GM20000 (cell line): ENCODE measurements around the gene NDUFB2.
"Not testable (repeated sequence)": the region's sequence is repeated elsewhere in the genome, so short reads cannot be mapped to it uniquely, and the experiment has no call there.

Experiments used
- DNase-seq: peaks from one replicate; pipeline ENCODE4 v3.0.0; 2012; ENCODE audit warnings: low spot score
- TF ChIP-seq, protein P1 (sequence below): IDR thresholded peaks from 2 replicates; pipeline ENCODE4 v1.5.1; 2012; ENCODE audit warnings: mild to moderate bottlenecking, control low read depth; ENCODE audit errors: extremely low read depth, missing control alignments

The NDUFB2 gene

DNA sequence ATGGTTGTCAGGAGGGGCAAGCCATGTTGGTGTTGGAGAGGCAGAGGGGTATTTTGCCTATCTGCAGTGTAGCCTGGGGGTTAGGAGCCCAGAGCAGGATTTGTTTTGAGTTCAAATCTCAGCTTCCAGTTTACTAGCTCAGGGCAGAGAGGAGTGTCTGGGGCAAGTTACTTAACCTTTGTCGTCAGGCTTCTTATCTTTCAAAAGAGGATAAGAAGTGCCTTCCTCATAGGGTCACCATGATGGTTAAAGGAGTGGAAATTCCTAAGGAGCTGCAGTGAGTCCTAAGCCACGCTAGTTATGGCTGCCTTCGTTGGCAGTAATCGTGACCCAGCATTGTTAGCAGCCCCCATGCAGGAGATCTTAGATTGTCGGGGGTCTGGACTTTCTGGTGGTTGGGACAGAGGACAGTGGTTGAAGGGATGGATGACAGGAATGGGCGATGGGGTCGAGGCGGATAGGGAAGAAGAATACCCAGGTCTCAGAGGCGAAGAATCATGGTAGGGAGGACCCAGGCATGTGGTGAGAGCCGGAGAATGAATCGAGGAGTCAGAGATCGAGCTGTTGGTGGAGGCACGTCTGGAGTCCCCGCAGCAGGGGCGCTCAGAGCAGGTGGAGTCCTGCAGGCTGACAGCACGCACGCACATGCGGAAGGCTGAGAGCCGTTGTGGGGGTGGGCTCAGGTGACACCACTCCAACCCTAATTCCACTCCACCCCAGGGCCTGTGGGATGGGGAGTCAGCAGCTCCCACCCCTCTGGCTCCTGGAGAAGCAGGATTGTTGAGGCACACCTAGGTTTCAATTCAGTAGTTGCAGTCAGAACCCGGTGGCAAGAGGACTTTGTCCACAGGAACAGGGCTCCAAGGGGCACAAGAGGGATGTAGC is 12.2 kb upstream of the NDUFB2 start:
- TF ChIP-seq, protein P1, sequence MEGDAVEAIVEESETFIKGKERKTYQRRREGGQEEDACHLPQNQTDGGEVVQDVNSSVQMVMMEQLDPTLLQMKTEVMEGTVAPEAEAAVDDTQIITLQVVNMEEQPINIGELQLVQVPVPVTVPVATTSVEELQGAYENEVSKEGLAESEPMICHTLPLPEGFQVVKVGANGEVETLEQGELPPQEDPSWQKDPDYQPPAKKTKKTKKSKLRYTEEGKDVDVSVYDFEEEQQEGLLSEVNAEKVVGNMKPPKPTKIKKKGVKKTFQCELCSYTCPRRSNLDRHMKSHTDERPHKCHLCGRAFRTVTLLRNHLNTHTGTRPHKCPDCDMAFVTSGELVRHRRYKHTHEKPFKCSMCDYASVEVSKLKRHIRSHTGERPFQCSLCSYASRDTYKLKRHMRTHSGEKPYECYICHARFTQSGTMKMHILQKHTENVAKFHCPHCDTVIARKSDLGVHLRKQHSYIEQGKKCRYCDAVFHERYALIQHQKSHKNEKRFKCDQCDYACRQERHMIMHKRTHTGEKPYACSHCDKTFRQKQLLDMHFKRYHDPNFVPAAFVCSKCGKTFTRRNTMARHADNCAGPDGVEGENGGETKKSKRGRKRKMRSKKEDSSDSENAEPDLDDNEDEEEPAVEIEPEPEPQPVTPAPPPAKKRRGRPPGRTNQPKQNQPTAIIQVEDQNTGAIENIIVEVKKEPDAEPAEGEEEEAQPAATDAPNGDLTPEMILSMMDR = no peak

DNA sequence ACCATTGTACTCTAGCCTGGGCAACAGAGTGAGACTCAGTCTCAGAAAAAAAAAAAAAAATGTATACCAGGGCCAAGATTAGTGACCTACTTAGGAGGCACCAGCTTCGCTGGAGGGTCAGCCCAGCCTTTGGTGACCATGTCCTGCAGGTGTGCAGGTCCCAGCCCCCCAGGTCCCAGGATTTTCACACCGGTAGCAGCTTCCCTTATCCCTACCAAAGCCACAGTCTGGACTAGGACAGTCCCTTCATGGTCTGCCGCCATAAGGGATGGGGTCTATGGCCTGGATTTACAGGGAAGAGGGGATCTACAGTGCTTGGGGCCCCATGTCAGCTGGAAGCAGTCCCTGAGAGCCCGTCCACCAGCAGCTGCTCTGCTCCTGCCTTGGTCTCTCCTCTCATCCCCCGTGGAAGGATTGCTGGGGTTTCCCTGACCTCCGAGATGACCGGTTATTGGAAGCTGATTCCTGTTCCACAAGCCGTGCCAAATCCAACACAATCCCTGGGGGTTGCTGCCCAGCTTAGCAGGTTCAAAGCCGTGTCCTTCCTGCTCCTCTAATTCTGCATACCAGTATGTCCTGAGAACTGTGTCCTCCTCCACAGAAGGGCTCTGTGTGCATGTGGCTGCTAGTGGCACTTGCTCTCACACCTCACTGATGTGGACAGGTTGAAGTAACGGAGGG is 11.0 kb upstream of the NDUFB2 start:
- no peak for DNase-seq
- TF ChIP-seq, protein P1 = no peak

More for the DNA sequence above, 12.2 kb upstream of the NDUFB2 start:
- no peak for DNase-seq

DNA sequence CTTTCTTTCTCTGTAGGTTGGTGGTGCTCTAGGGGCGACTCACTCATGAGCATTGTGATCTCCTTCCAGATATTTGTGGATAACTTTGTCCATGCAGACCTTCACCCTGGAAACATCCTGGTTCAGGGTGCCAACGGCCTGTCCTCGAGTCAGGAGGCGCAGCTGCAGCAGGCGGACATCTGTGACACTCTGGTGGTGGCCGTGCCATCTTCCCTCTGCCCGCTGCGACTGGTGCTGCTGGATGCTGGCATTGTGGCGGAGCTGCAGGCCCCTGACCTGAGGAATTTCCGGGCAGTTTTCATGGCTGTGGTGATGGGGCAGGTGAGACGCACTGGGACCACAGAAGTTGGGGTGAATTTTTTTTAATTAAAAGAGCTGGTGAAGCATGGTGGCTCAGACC is 9.6 kb upstream of the NDUFB2 start:
- TF ChIP-seq, protein P1 = no peak
- no peak for DNase-seq

DNA sequence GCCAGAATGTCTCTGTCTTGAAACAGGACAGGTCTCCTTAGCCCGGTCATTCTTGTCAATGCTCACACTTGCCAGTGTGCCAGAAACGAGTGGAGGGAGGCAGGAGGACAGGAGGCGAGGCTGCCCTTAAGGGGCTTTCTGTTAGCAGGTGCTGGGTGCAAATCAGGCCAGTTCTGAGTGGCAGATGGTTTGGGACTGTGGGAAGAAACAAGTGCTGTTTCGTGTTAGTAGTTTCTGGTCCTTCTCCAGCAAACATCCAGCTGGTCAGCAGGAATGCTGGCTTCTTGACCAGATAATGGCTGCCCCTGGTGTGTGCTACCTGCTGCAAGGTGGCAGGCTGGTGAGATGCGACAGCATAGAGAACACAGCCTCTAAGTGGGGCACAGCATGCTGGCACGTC is 8.2 kb upstream of the NDUFB2 start:
- TF ChIP-seq, protein P1 = no peak
- DNase-seq = no peak

DNA sequence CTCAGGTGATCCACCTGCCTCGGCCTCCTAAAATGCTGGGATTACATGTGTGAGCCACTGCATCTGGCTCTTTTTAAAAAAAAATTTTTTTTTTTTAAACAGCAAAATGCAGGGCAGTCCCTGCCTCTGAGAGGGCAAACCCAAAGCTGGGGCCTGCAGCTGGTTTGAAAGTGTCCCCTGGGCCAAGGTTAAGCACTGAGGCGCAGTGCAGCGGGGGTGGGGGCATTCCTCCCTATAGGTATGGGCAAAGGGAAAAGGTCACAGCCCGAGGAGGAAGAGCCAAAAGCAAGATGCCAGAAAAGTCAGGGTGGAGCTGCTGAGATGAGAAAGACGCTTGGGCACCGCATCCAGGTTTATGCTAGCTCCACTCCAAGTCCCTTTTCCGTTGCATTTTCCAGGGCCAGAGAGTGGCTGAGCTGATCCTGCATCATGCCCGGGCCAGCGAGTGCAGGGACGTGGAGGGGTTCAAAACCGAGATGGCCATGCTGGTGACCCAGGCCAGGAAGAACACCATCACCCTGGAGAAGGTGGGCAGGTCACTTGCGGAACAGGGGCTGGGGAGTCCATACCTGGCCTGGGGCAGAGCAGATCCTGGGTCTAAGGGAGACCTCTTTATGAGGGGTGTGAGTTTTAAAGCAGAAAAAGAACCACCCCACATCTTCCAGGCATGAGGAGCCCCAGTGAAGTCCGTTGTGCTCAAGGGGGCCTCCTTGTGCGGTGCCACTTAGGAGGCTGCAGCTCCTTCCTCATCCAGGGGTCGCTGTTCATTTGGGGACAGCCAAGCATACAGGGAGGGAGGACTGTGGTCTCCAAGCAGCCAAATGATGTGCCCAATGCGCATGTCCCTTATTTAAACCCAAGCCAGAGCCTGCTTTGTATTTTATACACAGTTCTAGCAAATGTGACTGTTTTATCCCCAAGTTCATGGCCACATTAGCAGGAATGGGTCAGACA is 7.0 kb upstream of the NDUFB2 start:
- TF ChIP-seq, protein P1 = no peak
- no peak for DNase-seq

DNA sequence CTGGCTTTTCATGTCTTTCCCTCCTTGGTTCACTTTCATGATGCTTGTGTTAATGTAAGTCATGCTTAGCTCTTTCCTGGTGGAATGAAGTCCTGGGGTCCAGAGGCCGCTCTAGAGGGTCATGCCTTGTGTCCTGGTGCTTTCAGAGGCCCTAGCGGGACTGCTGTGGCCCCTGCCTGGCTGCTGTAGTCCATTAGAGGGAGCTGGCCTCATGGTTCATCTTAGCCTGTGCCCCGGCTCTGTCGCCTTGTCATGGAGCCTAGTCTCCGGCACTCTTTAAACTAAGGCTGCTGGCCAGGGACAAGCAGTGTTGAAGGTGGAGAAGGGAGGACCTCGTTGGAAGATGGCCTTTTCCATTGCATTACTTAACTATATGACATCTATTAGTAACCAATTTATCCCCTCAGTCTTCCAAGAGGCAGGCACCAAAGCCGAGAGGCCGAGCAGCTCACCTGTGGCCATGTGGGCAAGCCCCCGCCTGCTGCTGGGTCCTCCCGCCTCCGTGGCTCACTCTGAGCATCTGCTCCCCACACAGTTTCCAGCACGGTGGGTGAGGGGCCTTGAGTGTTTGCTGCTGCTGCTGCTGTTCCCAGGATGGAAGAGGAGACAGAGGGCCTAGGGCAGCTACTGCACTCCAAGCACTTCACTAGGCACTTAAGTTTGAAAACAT is 5.0 kb upstream of the NDUFB2 start:
- TF ChIP-seq, protein P1 = no peak
- DNase-seq = no peak

DNA sequence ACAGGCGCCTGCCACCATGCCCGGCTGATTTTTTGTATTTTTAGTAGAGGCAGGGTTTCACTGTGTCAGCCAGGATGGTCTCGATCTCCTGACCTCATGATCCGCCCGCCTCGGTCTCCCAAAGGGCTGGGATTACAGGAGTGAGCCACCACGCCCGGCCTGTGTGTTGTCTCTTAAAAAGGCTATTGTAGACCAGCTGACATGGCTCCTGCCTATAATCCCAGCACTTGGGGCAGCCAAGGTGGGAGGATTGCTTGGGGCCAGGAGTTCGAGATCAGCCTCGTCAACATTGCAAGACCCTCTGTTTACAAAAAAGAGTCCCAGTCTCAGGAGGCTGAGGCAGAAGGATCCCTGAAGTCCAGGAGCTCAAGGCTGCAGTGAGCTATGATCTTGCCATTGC is 2.7 kb upstream of the NDUFB2 start:
- DNase-seq = not testable (repeated sequence)
